Measurements from ENCODE around the gene MSL1. TPM values are rescaled to one million over a fixed set of nuclear protein-coding genes. Genes with fewer than 3 reads are reported as not detected.

Gene MSL1
- total and polyA plus RNA-seq, 9 of the 15 experiments (the other 6 are each of a cell fraction or from before 2014, with no cell fraction given) = 13.8 to 120 (median 61.9) TPM

- BruUV-seq (replicated peaks) = no TSS peak
- ChIA-PET CTCF (ENCODE audit: low intra/inter-chr PET ratio) (no interaction called here), POLR2A (interaction anchor here (0.6 to 1.5 kb wide), 7 partner anchors 9 to 42 kb away, joined by 3 to 10 read pairs (median 3); partner anchors contain the start of gene CASC3)
- Histone ChIP-seq H3K4me2 (ENCODE audit: insufficient read depth, low read length) (no peak overlapping the region), H3K9me3 (replicated peaks; ENCODE audit: control insufficient read depth, insufficient read depth, low read depth, low read length) (no peaks in the 10 kb centered on the region), H3K9ac (ENCODE audit: insufficient read depth in 1 of 2, low read depth in 2 of 2, low read length in 2 of 2) (no peak overlapping the region), H3K9me1 (ENCODE audit: control insufficient read depth, insufficient read depth, low read length) (no peaks in the 10 kb centered on the region), H3K36me3 (ENCODE audit: control insufficient read depth, insufficient read depth, low read length) (peaks cover 83% of the 10 kb centered on the region), H3K4me1 (replicated peaks in 1 of 2; ENCODE audit: control insufficient read depth in 2 of 2, insufficient read depth in 2 of 2, low read length in 2 of 2) (peaks cover 8% of the 10 kb centered on the region in 2 experiments), H3K4me3 (no peak overlapping the region), H4K20me1 (replicated peaks; ENCODE audit: control insufficient read depth, insufficient read depth, low read length) (no peaks in the 10 kb centered on the region), H3K27ac (ENCODE audit: extremely low read depth, low read depth, low read length) (no peak overlapping the region), H3K79me2 (ENCODE audit: control insufficient read depth, insufficient read depth, low read length) (peaks cover 72% of the 10 kb centered on the region), H2AFZ (ENCODE audit: low read depth, low read length) (no peak overlapping the region), H3K27me3 (ENCODE audit: control insufficient read depth in 2 of 2, insufficient read depth in 2 of 2, low read length in 2 of 2) (no peaks in the 10 kb centered on the region)
- ATAC-seq (no peak), FAIRE-seq (no peak), DNase-seq (ENCODE audit: extremely low read depth in 1 of 4, low spot score in 3 of 4) (no peak)
- 86% methylated on average over 7 of the region's 7 CpGs for WGBS (ENCODE audit: insufficient coverage, low coverage, missing lambda C conversion rate)
- intact Hi-C loops (cut with micrococcal nuclease) = no loop called here
- no peak for TF ChIP-seq ZNF511 (CRISPR knock-in tag; IDR thresholded peaks at IDR 0.05)
- TF ChIP-seq ZNF143 (CRISPR knock-in tag; IDR thresholded peaks at IDR 0.05) = no peak
- in situ Hi-C loops (cut with MboI) = no loop called here
Measured at GRCh38 chr17:40151414-40151963, 29.7 kb downstream of the MSL1 start.

GRCh38 chr17:40153603-40154236 is 31.9 kb downstream of the MSL1 start:
- Histone ChIP-seq H3K36me3 (ENCODE audit: control insufficient read depth, insufficient read depth, low read length) (peaks cover 70% of the 10 kb centered on the region), H3K27ac (ENCODE audit: extremely low read depth, low read depth, low read length) (peak overlapping the region; percentile 82), H3K4me3 (no peak overlapping the region), H3K27me3 (ENCODE audit: control insufficient read depth in 2 of 2, insufficient read depth in 2 of 2, low read length in 2 of 2) (no peaks in the 10 kb centered on the region), H3K9ac (ENCODE audit: insufficient read depth in 1 of 2, low read depth in 2 of 2, low read length in 2 of 2) (peak overlapping the region; percentile 29 to 31; a peak in 3 of 4 replicates), H3K4me2 (ENCODE audit: insufficient read depth, low read length) (peak overlapping the region; percentile 38), H2AFZ (ENCODE audit: low read depth, low read length) (peak overlapping the region; percentile 67), H4K20me1 (replicated peaks; ENCODE audit: control insufficient read depth, insufficient read depth, low read length) (no peaks in the 10 kb centered on the region), H3K79me2 (ENCODE audit: control insufficient read depth, insufficient read depth, low read length) (peaks cover 70% of the 10 kb centered on the region), H3K9me3 (replicated peaks; ENCODE audit: control insufficient read depth, insufficient read depth, low read depth, low read length) (no peaks in the 10 kb centered on the region), H3K9me1 (ENCODE audit: control insufficient read depth, insufficient read depth, low read length) (no peaks in the 10 kb centered on the region), H3K4me1 (replicated peaks in 1 of 2; ENCODE audit: control insufficient read depth in 2 of 2, insufficient read depth in 2 of 2, low read length in 2 of 2) (peaks cover 12 to 14% of the 10 kb centered on the region in 2 experiments)
- no peak for ATAC-seq
- CTCF ChIA-PET (ENCODE audit: low intra/inter-chr PET ratio) = no interaction called here
- WGBS (ENCODE audit: insufficient coverage, low coverage, missing lambda C conversion rate) = 85% methylated on average over 14 of the region's 14 CpGs
- no peak for FAIRE-seq
- POLR2A ChIA-PET = interaction anchor here (0.6 to 1.4 kb wide), 6 partner anchors 9 to 41 kb away, joined by 3 read pairs; no protein-coding TSS in a partner anchor
- no peak for DNase-seq (ENCODE audit: extremely low read depth in 1 of 4, low spot score in 3 of 4)
- in situ Hi-C loops (cut with MboI) = no loop called here
- intact Hi-C loops (cut with micrococcal nuclease) = no loop called here
- BruUV-seq (replicated peaks) = no TSS peak
- TF ChIP-seq DMBX1 (CRISPR knock-in tag; IDR thresholded peaks at IDR 0.05; ENCODE audit: borderline replicate concordance) (0 out of 2 replicates have a peak, but pooled peaks have one; percentile 30), BRD4 (IDR thresholded peaks at IDR 0.05) (peak; percentile 55; the same call in 1 of the 2 replicates), PHF8 (IDR thresholded peaks at IDR 0.05; ENCODE audit: borderline replicate concordance, low read length) (no peak), ZKSCAN8 (CRISPR knock-in tag; IDR thresholded peaks at IDR 0.05) (no peak; the same call in 1 of the 2 replicates), CUX1 (CRISPR knock-in tag; IDR thresholded peaks at IDR 0.05) (0 out of 2 replicates have a peak, but pooled peaks have one; percentile 22), ZNF224 (CRISPR knock-in tag; IDR thresholded peaks at IDR 0.05) (no peak)
